Measurements from ENCODE around the gene NFATC1. TPM values are rescaled to one million over a fixed set of nuclear protein-coding genes. Genes with fewer than 3 reads are reported as not detected.

Gene NFATC1
- total RNA-seq, 1 donor from 2014 or later, result 50.8 TPM

- DNase-seq (ENCODE audit: low spot score), result no peak
Observed at GRCh38 chr18:79422022-79422782, 26.5 kb downstream of the NFATC1 start.

- DNase-seq (ENCODE audit: low spot score), result no peak
Observed at GRCh38 chr18:79422783-79423165, 27.0 kb downstream of the NFATC1 start.

GRCh38 chr18:79423211-79424007 lies 27.7 kb downstream of the NFATC1 start:
- no peak for DNase-seq (ENCODE audit: low spot score)

GRCh38 chr18:79424008-79424565 lies 28.4 kb downstream of the NFATC1 start:
- DNase-seq (ENCODE audit: low spot score), result no peak

- no peak for DNase-seq (ENCODE audit: low spot score)
Observed at GRCh38 chr18:79424880-79425568, 29.3 kb downstream of the NFATC1 start.

GRCh38 chr18:79425569-79425886 lies 29.8 kb downstream of the NFATC1 start:
- no peak for DNase-seq (ENCODE audit: low spot score)

- no peak for DNase-seq (ENCODE audit: low spot score)
Observed at GRCh38 chr18:79426376-79427300, 30.9 kb downstream of the NFATC1 start.

GRCh38 chr18:79427368-79428225 lies 31.9 kb downstream of the NFATC1 start:
- DNase-seq (ENCODE audit: low spot score), result no peak

- no peak for DNase-seq (ENCODE audit: low spot score)
Observed at GRCh38 chr18:79428287-79428686, 32.6 kb downstream of the NFATC1 start.

GRCh38 chr18:79429381-79429780 lies 33.7 kb downstream of the NFATC1 start:
- no peak for DNase-seq (ENCODE audit: low spot score)

- no peak for DNase-seq (ENCODE audit: low spot score)
Observed at GRCh38 chr18:79429785-79430281, 34.1 kb downstream of the NFATC1 start.

- no peak for DNase-seq (ENCODE audit: low spot score)
Observed at GRCh38 chr18:79432376-79433120, 36.8 kb downstream of the NFATC1 start.

- DNase-seq (ENCODE audit: low spot score), result no peak
Observed at GRCh38 chr18:79433431-79433830, 37.7 kb downstream of the NFATC1 start.

GRCh38 chr18:79434607-79435401 lies 39.1 kb downstream of the NFATC1 start:
- DNase-seq (ENCODE audit: low spot score), result no peak

GRCh38 chr18:79436556-79437275 lies 41.0 kb downstream of the NFATC1 start:
- no peak for DNase-seq (ENCODE audit: low spot score)

GRCh38 chr18:79438089-79438897 lies 42.6 kb downstream of the NFATC1 start:
- DNase-seq (ENCODE audit: low spot score), result no peak
